ENCODE results near the gene ENC1. TPM values are rescaled to one million over a fixed set of nuclear protein-coding genes. Genes with fewer than 3 reads are reported as not detected.

Gene ENC1
- total and polyA plus RNA-seq, 7 experiments from 2014 or later = 0.77 to 18.1 (median 1.6) TPM

GRCh38 chr5:74608736-74609601 is 31.6 kb downstream of the ENC1 start:
- intact Hi-C loops (cut with micrococcal nuclease) = no loop called here
- Mint-ChIP-seq H3K4me3 (no peak overlapping the region), H3K27ac (no peak overlapping the region), H3K36me3 (no peaks in the 10 kb centered on the region), H3K27me3 (peaks cover 0 to 9% (median 8%) of the 10 kb centered on the region in 5 donors), H3K4me1 (peaks cover 0 to 2% (median 0%) of the 10 kb centered on the region in 7 donors), H3K9me3 (peaks cover 0 to 2% (median 0%) of the 10 kb centered on the region in 11 donors)
- no peaks in the 10 kb centered on the region for H3K27me3 ChIP-seq (ENCODE audit: control insufficient read depth in 2 of 2, insufficient read depth in 2 of 2, low read length in 2 of 2)
- no peaks in the 10 kb centered on the region for H3K9me3 ChIP-seq (ENCODE audit: control insufficient read depth in 2 of 3, low read length in 3 of 3)
- ChIA-PET CTCF (no interaction called here), POLR2A (no interaction called here)
- no peak for ATAC-seq
- H3K4me3 ChIP-seq (ENCODE audit: low read length) = no peak overlapping the region
- no peak overlapping the region for H3K27ac ChIP-seq (ENCODE audit: low read depth, low read length)
- no peaks in the 10 kb centered on the region for H3K4me1 ChIP-seq (ENCODE audit: control insufficient read depth in 2 of 2, insufficient read depth in 2 of 2, low read length in 2 of 2)
- no peak for DNase-seq
- H3K36me3 ChIP-seq (ENCODE audit: control insufficient read depth in 2 of 3, insufficient read depth in 3 of 3, low read length in 3 of 3) = no peaks in the 10 kb centered on the region

- Histone ChIP-seq H3K4me1 (ENCODE audit: control insufficient read depth in 2 of 2, insufficient read depth in 2 of 2, low read length in 2 of 2) (no peaks in the 10 kb centered on the region), H3K9me3 (ENCODE audit: control insufficient read depth in 2 of 3, low read length in 3 of 3) (no peaks in the 10 kb centered on the region), H3K36me3 (ENCODE audit: control insufficient read depth in 2 of 3, insufficient read depth in 3 of 3, low read length in 3 of 3) (no peaks in the 10 kb centered on the region), H3K27me3 (ENCODE audit: control insufficient read depth in 2 of 2, insufficient read depth in 2 of 2, low read length in 2 of 2) (no peaks in the 10 kb centered on the region), H3K27ac (ENCODE audit: low read depth, low read length) (no peak overlapping the region), H3K4me3 (ENCODE audit: low read length) (no peak overlapping the region)
- DNase-seq (no peak), ATAC-seq (no peak)
- H3K27me3 Mint-ChIP-seq = peaks cover 16 to 28% (median 22%) of the 10 kb centered on the region in 5 donors
- no peaks in the 10 kb centered on the region for H3K4me1 Mint-ChIP-seq
- CTCF ChIA-PET = no interaction called here
- H3K9me3 Mint-ChIP-seq = peaks cover 0 to 2% (median 0%) of the 10 kb centered on the region in 11 donors
- no peak overlapping the region for H3K4me3 Mint-ChIP-seq
- H3K27ac Mint-ChIP-seq = no peak overlapping the region
- H3K36me3 Mint-ChIP-seq = no peaks in the 10 kb centered on the region
- intact Hi-C loops (cut with micrococcal nuclease) = no loop called here
- POLR2A ChIA-PET = no interaction called here
These were observed 34.8 kb downstream of the ENC1 start for GRCh38 chr5:74605759-74606158.

GRCh38 chr5:74603376-74603775 is 37.2 kb downstream of the ENC1 start:
- Mint-ChIP-seq H3K4me3 (no peak overlapping the region), H3K27ac (no peak overlapping the region), H3K4me1 (no peaks in the 10 kb centered on the region), H3K27me3 (peaks cover 22 to 28% (median 26%) of the 10 kb centered on the region in 5 donors), H3K9me3 (peaks cover 0 to 2% (median 0%) of the 10 kb centered on the region in 11 donors), H3K36me3 (no peaks in the 10 kb centered on the region)
- ATAC-seq (no peak), DNase-seq (no peak)
- Histone ChIP-seq H3K9me3 (ENCODE audit: control insufficient read depth in 2 of 3, low read length in 3 of 3) (no peaks in the 10 kb centered on the region), H3K36me3 (ENCODE audit: control insufficient read depth in 2 of 3, insufficient read depth in 3 of 3, low read length in 3 of 3) (no peaks in the 10 kb centered on the region), H3K4me1 (ENCODE audit: control insufficient read depth in 2 of 2, insufficient read depth in 2 of 2, low read length in 2 of 2) (no peaks in the 10 kb centered on the region), H3K4me3 (ENCODE audit: low read length) (no peak overlapping the region), H3K27ac (ENCODE audit: low read depth, low read length) (no peak overlapping the region), H3K27me3 (ENCODE audit: control insufficient read depth in 2 of 2, insufficient read depth in 2 of 2, low read length in 2 of 2) (no peaks in the 10 kb centered on the region)
- CTCF ChIA-PET = no interaction called here
- POLR2A ChIA-PET = no interaction called here
- intact Hi-C loops (cut with micrococcal nuclease) = no loop called here

GRCh38 chr5:74599148-74599547 is 41.4 kb downstream of the ENC1 start:
- no peak overlapping the region for H3K27ac Mint-ChIP-seq
- intact Hi-C loops (cut with micrococcal nuclease) = no loop called here
- H3K27me3 Mint-ChIP-seq = peaks cover 26 to 39% (median 30%) of the 10 kb centered on the region in 5 donors
- H3K36me3 Mint-ChIP-seq = no peaks in the 10 kb centered on the region
- H3K4me3 Mint-ChIP-seq = no peak overlapping the region
- no peaks in the 10 kb centered on the region for H3K27me3 ChIP-seq (ENCODE audit: control insufficient read depth in 2 of 2, insufficient read depth in 2 of 2, low read length in 2 of 2)
- H3K4me1 ChIP-seq (ENCODE audit: control insufficient read depth in 2 of 2, insufficient read depth in 2 of 2, low read length in 2 of 2) = no peaks in the 10 kb centered on the region
- H3K9me3 ChIP-seq (ENCODE audit: control insufficient read depth in 2 of 3, low read length in 3 of 3) = no peaks in the 10 kb centered on the region
- CTCF ChIA-PET = no interaction called here
- no peaks in the 10 kb centered on the region for H3K4me1 Mint-ChIP-seq
- no peaks in the 10 kb centered on the region for H3K36me3 ChIP-seq (ENCODE audit: control insufficient read depth in 2 of 3, insufficient read depth in 3 of 3, low read length in 3 of 3)
- DNase-seq = no peak
- peaks cover 0 to 1% (median 0%) of the 10 kb centered on the region in 11 donors for H3K9me3 Mint-ChIP-seq
- H3K27ac ChIP-seq (ENCODE audit: low read depth, low read length) = no peak overlapping the region
- H3K4me3 ChIP-seq (ENCODE audit: low read length) = no peak overlapping the region
- POLR2A ChIA-PET = no interaction called here
- no peak for ATAC-seq

- Histone ChIP-seq H3K4me1 (ENCODE audit: control insufficient read depth in 2 of 2, insufficient read depth in 2 of 2, low read length in 2 of 2) (no peaks in the 10 kb centered on the region), H3K9me3 (ENCODE audit: control insufficient read depth in 2 of 3, low read length in 3 of 3) (no peaks in the 10 kb centered on the region), H3K36me3 (ENCODE audit: control insufficient read depth in 2 of 3, insufficient read depth in 3 of 3, low read length in 3 of 3) (no peaks in the 10 kb centered on the region), H3K27ac (ENCODE audit: low read depth, low read length) (no peak overlapping the region), H3K27me3 (ENCODE audit: control insufficient read depth in 2 of 2, insufficient read depth in 2 of 2, low read length in 2 of 2) (no peaks in the 10 kb centered on the region), H3K4me3 (ENCODE audit: low read length) (no peak overlapping the region)
- H3K9me3 Mint-ChIP-seq = no peaks in the 10 kb centered on the region
- H3K4me3 Mint-ChIP-seq = no peak overlapping the region
- ChIA-PET CTCF (no interaction called here), POLR2A (no interaction called here)
- ATAC-seq (no peak), DNase-seq (no peak)
- no peaks in the 10 kb centered on the region for H3K4me1 Mint-ChIP-seq
- intact Hi-C loops (cut with micrococcal nuclease) = no loop called here
- no peak overlapping the region for H3K27ac Mint-ChIP-seq
- no peaks in the 10 kb centered on the region for H3K36me3 Mint-ChIP-seq
- peaks cover 24 to 38% (median 28%) of the 10 kb centered on the region in 5 donors for H3K27me3 Mint-ChIP-seq
These were observed 41.8 kb downstream of the ENC1 start for GRCh38 chr5:74598731-74599130.

GRCh38 chr5:74596927-74597326 is 43.6 kb downstream of the ENC1 start:
- no peaks in the 10 kb centered on the region for H3K9me3 Mint-ChIP-seq
- no peak for ATAC-seq
- ChIA-PET POLR2A (no interaction called here), CTCF (no interaction called here)
- H3K27me3 Mint-ChIP-seq = peaks cover 10 to 26% (median 21%) of the 10 kb centered on the region in 5 donors
- intact Hi-C loops (cut with micrococcal nuclease) = no loop called here
- no peaks in the 10 kb centered on the region for H3K36me3 Mint-ChIP-seq
- Histone ChIP-seq H3K4me1 (ENCODE audit: control insufficient read depth in 2 of 2, insufficient read depth in 2 of 2, low read length in 2 of 2) (no peaks in the 10 kb centered on the region), H3K27ac (ENCODE audit: low read depth, low read length) (no peak overlapping the region), H3K36me3 (ENCODE audit: control insufficient read depth in 2 of 3, insufficient read depth in 3 of 3, low read length in 3 of 3) (no peaks in the 10 kb centered on the region), H3K4me3 (ENCODE audit: low read length) (no peak overlapping the region), H3K9me3 (ENCODE audit: control insufficient read depth in 2 of 3, low read length in 3 of 3) (no peaks in the 10 kb centered on the region), H3K27me3 (ENCODE audit: control insufficient read depth in 2 of 2, insufficient read depth in 2 of 2, low read length in 2 of 2) (no peaks in the 10 kb centered on the region)
- H3K4me1 Mint-ChIP-seq = peaks cover 0 to under 1% (median 0%) of the 10 kb centered on the region in 7 donors
- H3K4me3 Mint-ChIP-seq = no peak overlapping the region
- no peak overlapping the region for H3K27ac Mint-ChIP-seq
- no peak for DNase-seq

Data from naive thymus-derived CD4-positive, alpha-beta T cell (primary cell).